NT2/D1 (cell line): Measurements from ENCODE around the gene LRRC49.

ENCODE experiments used
- SUZ12 ChIP-seq: IDR thresholded peaks from 2 replicates; pipeline ENCODE4 v1.6.1; 2011; ENCODE audit not compliant: insufficient read length, insufficient read depth; ENCODE audit errors: extremely low read depth
- YY1 ChIP-seq: IDR thresholded peaks from 2 replicates; pipeline ENCODE4 v1.6.1; 2011; ENCODE audit not compliant: insufficient read length, insufficient read depth

GRCh38 chr15:71078506-71079207, 186.0 kb downstream of the LRRC49 start:
- TF ChIP-seq YY1 (no peak), SUZ12 (no peak)
